CD4-positive, alpha-beta T cell treated with Interleukin-4 for 4 hours (primary cell): ENCODE data around the gene TMCC2.
"Not testable (repeated sequence)": the region's sequence is repeated elsewhere in the genome, so short reads cannot be mapped to it uniquely, and the experiment has no call there.

Experiments used
- DNase-seq: peaks from one replicate; pipeline ENCODE4 v3.0.0-alpha.2; 2020

Gene TMCC2

DNA sequence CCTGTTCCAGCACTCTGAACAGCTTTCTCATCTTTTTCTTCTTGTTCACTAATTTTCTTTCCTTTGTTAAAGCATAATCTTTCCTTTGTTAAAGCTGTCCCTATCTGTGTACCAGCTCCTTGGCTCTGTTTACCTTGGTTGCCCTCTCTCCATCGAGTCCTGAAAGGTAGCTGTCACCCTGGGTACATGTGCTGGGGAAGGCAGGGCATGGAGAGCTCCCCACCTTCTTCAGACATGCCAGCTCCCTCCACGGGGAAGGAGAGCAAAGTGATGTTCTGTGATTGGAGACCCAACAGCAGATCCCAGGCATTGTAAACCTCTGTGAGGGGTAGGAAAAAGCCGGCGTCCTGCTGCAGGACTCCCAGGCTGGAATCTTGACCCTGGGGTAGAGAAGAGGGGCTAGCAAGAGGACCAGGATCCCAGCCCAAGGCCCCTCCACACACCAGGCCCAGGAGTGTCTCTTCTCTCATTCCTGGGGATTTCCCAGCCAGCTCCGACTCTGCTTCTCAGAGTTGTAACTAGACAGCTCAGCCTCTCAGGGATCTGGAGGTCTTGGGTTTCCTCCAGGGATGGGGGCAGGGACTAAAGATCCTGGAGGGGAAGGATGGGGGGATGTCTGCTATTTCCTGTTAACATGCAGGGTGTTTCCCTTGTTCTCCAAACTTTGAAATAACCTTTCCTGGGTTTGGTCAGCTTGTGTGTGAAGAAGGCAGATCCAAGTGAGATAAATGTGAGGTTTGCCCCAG is 34.4 kb downstream of the TMCC2 start:
- DNase-seq, result no peak

DNA sequence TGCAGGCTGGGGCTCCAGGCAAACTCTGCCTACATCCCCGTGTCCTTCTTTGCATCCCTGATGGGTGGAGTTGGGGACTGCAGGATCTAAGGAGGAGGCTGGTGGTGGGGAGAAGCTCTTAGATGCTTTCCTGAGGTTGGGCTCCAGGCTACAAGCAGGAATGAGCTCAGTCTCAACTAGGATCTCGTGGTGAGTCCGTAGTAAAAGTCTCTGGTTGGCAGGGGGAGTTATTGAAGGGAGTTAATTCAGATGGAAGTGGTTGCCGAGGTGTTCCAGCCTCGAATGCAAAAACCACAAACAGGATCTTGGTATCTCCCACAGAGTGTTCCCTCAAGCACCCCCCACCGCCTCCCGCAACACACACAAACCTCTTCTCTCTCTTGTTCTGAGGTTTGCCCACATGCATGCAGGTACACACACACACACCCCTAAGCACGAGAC is 35.0 kb downstream of the TMCC2 start:
- no peak for DNase-seq

DNA sequence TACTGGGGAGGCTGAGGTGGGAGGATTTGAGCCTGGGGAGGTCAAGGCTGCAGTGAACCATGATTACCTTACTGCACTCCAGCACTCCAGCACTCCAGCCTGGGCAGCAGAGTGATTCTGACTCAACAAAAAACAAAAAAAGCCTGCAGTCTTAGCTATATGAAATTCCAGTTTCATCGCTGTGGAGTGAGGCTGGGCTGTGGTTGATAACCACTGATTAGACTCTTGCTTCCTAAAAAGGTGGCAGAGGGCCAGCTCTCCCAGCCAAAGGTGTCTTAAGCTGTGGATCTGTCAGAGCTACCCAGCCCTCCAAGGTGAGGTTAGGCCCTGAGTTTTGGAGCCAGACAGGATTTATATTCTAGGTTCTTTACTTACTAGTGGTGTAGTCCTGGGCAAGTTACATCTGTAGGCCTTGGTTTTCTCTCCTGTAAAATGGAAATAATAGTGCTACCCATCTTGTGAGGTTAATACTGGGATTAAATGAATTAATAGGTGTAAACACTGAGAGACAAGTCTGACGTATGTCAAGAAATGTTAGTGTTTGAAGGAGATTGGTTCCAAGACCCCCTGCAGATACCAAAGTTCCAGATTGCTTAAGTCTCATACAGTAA is 35.9 kb downstream of the TMCC2 start:
- DNase-seq, result no peak

DNA sequence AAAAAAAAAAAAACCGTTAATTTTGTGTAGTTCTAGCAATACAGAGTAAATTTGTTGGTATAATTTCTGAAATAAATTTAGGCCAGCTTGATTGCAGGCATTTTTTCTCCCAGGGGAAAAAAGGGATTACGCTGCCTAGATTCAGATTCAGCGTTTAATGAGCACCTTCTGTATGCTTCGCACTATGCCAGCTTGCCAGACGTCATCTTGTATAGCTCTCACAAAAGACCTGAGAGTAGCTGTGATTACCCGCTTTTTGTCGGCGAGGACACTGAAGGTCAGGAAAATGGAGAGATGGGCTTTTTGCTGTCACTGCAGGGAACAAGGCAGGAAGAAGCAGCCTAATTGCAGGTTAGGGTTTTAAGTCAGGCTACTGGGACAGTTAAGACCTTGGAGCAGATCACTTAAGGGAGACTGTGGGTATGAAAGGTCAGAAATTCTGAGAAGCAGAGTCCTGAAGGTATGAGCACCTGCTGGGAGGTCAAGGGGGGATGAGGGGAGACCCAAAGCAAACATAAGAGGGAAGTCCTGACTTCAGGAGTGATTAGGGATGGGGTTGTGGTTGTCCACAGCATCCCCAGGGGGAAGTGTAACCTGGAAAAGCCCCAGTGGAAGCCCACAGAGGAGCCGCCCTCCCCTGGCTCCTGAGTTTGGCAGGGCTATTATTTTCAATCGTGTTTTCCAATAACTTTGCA is 39.0 kb downstream of the TMCC2 start:
- no peak for DNase-seq

DNA sequence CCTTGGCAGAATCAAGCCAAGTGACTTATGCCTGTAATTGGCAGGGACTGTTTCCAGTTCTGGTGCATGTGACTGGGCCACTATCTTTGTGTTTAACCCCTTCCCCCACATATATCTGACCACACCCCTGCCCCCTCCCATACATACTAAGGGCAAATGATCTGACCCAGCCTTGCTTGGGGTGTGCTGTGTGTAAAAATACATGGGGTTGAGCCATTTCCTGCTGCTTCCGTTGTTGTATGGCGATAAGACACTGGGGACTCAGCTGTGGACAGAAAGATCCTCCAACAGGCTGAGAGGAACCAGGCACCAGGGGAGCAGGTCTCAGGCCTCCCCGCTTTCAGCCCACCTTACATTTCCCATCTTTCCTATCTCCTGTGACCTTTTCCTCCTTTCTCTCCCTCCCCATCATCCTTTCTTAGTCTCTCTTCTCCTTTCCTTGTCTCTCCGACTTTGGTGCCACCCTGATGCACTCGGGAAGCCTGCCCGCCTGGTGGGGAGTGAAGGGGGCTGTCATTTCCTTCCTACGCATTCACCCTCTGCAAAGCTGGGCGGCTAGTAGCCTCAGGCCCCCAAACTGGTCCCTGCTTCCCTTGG is 39.7 kb downstream of the TMCC2 start:
- DNase-seq, result no peak

DNA sequence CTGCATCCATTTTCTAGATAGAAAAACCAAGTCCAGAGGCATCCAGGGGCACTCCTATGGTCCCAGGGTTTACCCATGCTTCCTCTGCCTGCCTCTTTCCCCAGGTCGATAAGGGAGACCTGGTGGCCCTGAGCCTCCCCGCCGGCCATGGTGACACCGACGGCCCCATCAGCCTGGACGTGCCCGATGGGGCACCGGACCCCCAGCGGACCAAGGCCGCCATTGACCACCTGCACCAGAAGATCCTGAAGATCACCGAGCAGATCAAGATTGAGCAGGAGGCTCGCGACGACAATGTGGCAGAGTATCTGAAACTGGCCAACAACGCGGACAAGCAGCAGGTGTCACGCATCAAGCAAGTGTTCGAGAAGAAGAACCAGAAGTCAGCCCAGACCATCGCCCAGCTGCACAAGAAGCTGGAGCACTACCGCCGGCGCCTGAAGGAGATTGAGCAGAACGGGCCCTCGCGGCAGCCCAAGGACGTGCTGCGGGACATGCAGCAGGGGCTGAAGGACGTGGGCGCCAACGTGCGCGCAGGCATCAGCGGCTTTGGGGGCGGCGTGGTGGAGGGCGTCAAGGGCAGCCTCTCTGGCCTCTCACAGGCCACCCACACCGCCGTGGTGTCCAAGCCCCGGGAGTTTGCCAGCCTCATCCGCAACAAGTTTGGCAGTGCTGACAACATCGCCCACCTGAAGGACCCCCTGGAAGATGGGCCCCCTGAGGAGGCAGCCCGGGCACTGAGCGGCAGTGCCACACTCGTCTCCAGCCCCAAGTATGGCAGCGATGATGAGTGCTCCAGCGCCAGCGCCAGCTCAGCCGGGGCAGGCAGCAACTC is 41.3 kb downstream of the TMCC2 start:
- DNase-seq, result no peak

DNA sequence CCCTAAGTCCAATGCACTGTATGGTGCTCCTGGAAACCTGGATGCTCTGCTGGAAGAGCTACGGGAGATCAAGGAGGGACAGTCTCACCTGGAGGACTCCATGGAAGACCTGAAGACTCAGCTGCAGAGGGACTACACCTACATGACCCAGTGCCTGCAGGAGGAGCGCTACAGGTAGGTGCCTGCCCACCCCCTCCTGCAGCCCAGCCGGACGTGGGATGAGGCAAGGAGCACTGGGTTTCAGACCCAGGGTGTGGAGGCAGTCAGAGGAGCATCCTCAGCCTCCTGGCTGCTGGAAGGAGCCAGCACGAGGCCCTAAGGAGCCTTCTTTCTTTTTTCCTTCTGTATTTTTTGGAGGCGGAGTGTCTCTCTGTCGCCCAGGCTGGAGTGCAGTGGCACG is 42.0 kb downstream of the TMCC2 start:
- DNase-seq, result no peak

DNA sequence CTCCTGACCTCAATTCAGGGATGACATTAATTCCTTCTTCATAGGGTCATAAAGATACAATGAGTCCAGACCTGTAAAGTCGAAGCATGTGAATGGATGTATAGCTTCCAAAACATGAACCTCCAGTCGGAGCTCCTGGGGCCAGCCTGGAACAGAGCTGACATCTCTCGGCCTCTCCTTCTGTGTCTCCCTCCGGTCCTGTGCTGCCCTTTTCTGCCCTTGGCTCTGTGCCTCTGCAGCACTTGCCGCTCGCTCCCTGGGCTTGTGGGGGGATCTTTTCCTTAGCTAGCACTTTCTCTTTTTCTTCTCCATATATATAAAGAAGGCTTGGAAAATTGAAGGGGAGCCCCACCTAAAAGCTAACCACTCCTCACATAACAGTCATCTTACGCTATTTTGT is 42.5 kb downstream of the TMCC2 start:
- no peak for DNase-seq

DNA sequence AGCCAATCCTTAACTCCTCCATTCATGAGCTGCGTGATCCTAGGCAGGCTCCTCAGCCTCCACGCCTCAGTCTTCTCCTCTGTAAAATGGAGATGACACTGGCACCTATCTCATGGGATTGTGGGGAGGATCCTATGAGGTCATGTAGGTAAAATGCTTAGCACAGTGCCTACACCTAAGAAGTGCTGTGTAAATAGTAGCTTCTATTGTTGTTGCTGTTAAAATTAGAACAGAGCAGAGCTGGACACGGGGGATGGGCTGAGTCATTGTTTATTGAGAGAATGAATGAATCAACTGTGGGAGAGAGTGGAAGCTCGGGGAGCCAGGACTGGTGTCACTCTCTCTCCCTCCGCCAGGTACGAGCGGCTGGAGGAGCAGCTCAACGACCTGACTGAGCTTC is 43.0 kb downstream of the TMCC2 start:
- DNase-seq, result no peak

DNA sequence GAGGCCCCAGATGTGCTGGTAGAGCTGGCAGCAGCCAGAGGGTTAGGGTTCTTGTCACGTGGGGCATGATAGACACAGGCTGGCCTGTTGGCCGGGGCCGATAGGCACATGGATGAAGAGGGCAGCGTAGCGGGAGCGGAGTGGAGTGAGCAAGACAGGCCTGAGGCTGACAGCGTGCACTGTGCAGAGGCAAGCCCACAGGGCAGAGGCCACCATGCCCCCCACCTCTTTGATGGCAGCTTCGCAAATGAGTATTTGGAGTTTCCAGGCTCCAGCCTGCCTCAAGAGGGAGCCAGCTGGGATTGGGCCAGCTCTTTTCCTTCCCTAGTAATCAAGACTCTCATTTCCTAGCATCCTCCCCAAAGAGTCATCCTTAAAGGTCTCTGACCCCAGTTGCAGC is 43.5 kb downstream of the TMCC2 start:
- no peak for DNase-seq

DNA sequence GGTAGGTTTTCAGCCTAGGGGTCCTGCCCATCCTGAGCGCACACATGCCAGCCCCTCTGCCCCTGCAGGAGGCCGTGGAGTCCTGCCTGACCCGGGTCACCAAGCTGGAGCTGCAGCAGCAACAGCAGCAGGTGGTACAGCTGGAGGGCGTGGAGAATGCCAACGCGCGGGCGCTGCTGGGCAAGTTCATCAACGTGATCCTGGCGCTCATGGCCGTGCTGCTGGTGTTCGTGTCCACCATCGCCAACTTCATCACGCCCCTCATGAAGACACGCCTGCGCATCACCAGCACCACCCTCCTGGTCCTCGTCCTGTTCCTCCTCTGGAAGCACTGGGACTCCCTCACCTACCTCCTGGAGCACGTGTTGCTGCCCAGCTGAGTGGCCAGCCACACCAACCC is 44.0 kb downstream of the TMCC2 start:
- DNase-seq, result no peak

DNA sequence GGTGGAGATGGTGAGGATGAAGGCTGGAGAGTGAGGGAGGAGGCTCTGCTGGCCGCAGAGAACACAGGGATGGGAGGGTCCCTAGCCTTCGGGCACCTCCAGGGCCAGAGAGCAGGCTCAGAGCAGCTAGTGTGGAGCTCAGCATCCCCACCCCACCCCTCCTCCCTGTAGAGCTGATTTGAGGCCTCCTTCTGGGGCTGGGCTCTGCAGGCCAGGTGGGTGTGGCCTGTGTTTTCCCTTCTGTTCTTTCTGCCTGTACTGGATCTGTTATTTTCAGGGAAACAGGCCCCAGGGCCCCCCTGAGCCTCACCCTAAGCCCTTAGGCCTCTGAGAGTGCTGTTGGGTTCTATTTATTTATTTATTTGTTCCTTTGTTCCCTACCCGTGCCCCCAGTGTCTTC is 44.8 kb downstream of the TMCC2 start:
- no peak for DNase-seq

DNA sequence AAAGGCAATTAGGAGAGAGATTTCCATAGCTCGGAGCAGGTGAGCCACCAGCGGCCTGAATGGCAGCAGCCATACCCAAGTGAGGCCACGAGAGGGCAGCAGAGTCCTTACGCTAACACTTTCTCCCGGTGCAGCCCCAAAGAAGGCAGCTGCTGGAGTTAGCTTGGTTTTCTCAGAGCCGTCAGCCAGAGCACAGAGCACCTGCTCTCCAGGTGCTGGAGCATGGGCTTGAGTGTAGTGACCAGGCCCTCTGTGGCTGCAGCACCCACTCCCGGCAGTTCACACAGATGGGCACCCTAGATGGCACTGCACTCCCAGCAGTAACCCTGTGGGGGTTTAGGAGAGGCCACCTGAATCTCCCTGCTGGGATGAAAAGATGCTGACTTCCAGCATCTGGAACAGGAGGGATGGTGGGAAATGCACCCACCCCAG is 45.8 kb downstream of the TMCC2 start:
- peak; percentile 81 for DNase-seq

DNA sequence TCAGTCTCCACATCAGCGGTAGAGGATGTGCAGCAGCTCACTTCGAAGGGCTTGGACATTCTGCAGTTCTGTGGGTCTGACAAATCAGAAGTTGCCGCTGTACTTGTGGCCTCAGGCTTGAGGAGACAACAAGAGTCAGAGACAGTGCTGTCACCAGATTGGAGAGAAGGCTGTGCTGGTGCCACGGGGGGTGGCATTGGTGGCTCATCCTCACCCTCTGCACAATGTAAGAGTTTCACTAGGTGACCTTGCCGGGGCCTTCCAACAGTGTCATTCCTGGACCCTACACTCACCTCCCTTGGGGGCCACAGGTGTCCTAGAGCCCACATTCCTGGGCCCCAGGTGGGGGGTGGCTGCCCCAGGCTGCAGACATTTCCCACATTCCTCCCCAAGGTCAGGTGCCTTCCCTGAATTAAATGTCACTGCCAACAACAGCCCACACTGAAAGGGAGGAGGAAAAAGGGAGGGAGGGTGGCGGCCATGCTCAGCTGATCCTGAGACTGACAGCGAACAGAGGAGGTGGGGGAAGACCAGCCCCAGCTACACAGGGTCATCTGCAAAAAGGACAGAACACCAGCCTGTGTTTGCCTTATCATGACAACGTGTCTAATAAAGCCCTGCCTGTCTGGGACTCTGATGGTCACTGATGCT is 46.4 kb downstream of the TMCC2 start:
- DNase-seq, result peak; percentile 10

DNA sequence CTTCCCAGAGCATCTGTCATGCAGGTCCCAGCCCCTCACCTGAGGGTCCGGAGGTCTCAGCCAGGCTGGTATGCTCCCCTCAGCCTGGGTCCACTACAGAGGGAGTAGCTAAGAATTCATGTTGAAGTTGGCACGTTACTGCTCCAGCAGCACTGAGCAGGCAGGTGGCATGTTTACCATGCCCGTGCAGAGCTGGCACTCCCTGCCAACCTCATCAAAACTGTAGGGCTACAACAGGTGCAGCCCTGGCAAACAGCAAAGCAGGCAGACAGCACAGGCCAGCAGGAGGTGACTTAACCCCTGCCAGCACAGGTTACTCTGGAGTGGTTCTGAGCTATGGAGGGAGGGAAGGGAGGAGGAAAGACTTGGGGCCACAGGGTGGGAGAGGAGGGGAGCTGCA is 47.4 kb downstream of the TMCC2 start:
- peak; percentile 48 for DNase-seq

DNA sequence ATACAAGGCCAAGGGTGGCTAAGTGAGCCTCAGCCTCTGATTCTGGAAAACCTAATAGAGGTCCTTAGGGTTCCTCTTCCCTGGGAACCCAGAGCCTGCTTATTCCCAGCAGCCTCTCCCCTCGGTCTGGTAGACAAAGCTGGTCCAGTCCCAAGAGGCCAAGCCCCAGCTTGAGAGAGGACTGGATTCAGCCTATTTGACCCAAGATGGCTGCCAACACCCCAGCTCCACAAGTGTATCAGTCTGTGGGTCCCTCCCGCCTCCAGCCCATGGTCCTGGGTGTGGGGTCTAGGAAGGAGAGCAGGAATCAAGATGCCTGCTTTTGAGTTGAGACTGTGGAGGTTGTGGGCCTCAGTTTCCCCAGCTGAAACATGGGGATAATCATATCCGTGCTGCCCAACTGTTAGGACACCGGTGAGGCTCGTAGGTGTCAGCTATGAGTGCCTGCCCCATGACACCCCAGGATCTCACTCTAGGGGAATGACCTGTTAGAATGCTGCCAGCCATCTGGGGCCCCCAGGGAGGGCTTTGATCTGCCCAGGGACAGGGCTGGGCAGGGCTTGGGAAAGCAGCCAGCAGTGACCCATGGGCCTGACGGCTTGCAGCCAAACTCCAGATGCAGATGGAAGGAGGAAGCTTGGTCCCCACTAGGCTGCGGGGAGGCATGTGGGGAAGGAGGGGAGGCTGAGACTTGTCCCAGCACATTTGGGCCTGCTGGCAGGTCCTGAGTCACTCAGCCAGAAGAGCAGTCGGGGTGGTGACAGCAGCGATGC is 48.4 kb downstream of the TMCC2 start:
- DNase-seq, result no peak

DNA sequence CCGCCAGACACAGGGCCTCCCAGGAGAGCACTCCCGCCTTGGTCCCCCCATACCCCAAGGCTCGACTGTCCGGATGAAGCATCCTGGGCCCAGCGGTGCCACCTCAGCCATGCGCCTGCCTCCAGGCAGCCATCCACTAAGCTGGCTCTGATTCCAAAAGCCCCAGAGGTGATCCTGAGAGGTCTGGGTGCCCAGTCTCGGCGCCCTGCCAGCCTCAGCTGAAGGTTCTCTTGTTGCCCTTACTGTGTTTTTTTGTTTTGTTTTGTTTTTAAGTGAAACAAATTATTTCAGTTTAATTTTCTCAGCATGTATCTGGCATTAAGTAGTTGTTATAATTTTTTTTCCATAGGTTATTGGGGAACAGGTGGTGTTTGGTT is 48.9 kb downstream of the TMCC2 start:
- no peak for DNase-seq

DNA sequence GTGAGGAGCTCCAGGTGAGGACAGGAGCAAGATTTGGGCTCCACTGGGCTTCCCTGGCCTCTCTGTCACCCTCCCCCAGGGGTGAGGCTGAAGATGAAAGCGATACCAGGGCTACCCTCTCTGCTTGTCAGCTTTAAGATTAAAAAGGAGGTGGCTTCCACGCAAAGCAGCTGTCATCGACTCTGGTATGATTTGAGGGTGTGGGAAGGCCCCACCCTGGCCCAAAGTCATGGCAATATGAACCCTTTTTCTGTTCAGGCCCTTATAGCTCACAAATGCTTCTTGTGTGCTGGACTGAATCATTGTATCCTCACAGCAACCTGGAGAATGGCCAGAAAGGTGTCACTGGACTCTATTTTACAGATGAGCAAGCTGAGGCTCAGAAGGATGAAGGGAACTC is 52.2 kb downstream of the TMCC2 start:
- DNase-seq, result peak; percentile 6

DNA sequence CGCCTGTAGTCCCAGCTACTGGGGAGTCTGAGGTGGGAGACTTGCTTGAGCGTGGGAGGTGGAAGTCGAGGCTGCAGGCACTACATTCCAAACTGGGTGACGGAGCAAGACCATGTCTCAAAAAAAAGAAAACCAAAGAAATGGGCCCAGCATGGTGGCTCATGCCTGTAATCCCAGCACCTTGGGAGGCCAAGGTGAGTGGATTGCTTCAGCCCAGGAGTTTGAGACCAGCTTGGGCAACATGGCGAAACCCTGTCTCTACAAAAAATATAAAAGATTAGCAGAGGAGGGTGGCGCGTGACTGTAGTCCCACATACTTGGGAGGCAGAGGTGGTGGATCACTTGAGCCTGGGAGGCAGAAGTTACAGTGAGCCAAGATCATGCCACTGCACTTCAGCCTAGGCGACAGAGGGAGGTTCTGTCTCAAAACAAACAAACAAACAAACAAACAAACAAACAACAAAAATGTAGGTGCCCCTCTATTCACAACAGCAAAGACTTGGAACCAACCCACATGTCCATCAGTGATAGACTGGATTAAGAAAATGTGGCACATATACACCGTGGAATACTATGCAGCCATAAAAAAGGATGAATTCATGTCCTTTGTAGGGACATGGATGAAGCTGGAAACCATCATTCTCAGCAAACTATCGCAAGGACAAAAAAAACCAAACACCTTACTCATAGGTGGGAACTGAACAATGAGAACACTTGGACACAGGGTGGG is 53.1 kb downstream of the TMCC2 start:
- DNase-seq, result not testable (repeated sequence)

DNA sequence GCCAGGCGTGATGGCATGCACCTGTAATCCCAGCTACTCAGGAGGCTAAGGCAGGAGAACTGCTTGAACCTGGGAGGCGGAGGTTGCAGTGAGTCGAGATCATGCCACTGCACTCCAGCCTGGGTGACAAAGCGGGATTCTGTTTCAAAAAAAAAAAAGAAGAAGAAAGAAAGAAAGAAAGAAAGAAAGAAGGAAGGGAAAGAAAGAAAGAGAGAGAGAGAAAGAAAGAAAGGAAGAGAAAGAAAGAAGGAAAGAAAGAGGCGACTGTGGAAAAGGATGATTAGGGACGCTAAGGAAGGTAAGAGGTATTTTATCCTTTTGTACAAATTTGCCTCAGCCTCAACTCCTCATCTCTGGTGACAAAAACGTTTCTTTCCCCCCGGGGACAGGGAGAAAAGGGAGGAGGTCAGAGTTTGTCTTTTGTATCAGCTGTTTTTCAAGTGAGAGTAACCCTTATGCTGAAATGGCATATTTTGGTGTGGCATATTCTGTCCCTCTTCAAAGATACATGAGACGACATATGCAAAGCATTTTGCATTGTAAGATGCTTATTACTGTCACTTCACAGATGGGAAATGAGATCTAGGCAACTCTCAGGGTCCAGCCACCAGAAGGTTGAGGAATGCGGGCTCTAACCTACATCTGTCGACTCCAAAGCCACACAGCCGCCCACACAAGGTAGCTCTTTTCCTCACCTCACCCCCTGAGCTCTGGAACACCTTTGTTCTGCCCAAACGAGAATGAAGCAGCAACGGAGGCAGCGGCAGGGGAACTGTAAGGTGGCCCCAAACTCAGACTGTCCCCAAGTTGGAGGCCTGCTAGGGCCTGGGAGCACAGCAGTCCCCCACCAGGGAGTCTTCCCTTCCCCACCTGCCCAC is 55.8 kb downstream of the TMCC2 start:
- DNase-seq, result no peak
